Calu3 (cell line): ENCODE data around the gene LRP5. TPM values are rescaled to one million over a fixed set of nuclear protein-coding genes. Genes with fewer than 3 reads are reported as not detected.

Experiments
- BruUV-seq: library from RNA; stranded (reverse); fragments of 400-500 nt; replicated peaks from 2 replicates; lab custom pipeline; 2021; lab: Mats Ljungman, UMichigan
- CTCF ChIA-PET: fragments of 300-600 bp; sonication (Branson Sonifier 250); formaldehyde crosslinking; loops from one replicate; lab custom pipeline; 2022; ENCODE audit warnings: antibody characterized with exemption; lab: Charles Lee
- DNase-seq: peaks from one replicate; pipeline ENCODE4 v3.0.0; 2022
- H3K27ac Mint-ChIP-seq: one replicate; pipeline ENCODE4 v1.8.0; 2022; ENCODE audit warnings: mixed read lengths; ENCODE audit not compliant: unreplicated experiment
- H3K27me3 Mint-ChIP-seq: one replicate; pipeline ENCODE4 v1.8.0; 2022; ENCODE audit warnings: mixed read lengths; ENCODE audit not compliant: unreplicated experiment
- H3K36me3 Mint-ChIP-seq: one replicate; pipeline ENCODE4 v1.8.0; 2022; ENCODE audit warnings: mild to moderate bottlenecking, moderate library complexity, mixed read lengths; ENCODE audit not compliant: insufficient read depth, unreplicated experiment
- H3K4me1 Mint-ChIP-seq: one replicate; pipeline ENCODE4 v1.8.0; 2022; ENCODE audit warnings: mild to moderate bottlenecking, low read depth, mixed read lengths; ENCODE audit not compliant: unreplicated experiment
- H3K4me3 Mint-ChIP-seq: one replicate; pipeline ENCODE4 v1.8.0; 2022; ENCODE audit warnings: mild to moderate bottlenecking, low read depth, moderate library complexity, mixed read lengths; ENCODE audit not compliant: unreplicated experiment
- H3K9me3 Mint-ChIP-seq: one replicate; pipeline ENCODE4 v1.8.0; 2022; ENCODE audit warnings: low read depth, mixed read lengths; ENCODE audit not compliant: unreplicated experiment
- intact Hi-C: fragments of 100-400 bp; cut with micrococcal nuclease; formaldehyde crosslinking; loops from one replicate; pipeline ENCODE4 v1.10.0; 2022; ENCODE audit not compliant: unreplicated experiment
- total RNA-seq: library from RNA; stranded (reverse); gene quantifications from 2 replicates; pipeline ENCODE4 v1.2.3, GENCODE V29; 2022
- TF ChIP-seq, protein P1 (sequence below): fragments of 200-600 bp; IDR thresholded peaks from one replicate; pipeline ENCODE4 v1.8.0; 2022; ENCODE audit warnings: antibody characterized with exemption; ENCODE audit not compliant: unreplicated experiment

LRP5 gene
- total RNA-seq, 1 experiment from 2014 or later: 82.0 TPM

DNA sequence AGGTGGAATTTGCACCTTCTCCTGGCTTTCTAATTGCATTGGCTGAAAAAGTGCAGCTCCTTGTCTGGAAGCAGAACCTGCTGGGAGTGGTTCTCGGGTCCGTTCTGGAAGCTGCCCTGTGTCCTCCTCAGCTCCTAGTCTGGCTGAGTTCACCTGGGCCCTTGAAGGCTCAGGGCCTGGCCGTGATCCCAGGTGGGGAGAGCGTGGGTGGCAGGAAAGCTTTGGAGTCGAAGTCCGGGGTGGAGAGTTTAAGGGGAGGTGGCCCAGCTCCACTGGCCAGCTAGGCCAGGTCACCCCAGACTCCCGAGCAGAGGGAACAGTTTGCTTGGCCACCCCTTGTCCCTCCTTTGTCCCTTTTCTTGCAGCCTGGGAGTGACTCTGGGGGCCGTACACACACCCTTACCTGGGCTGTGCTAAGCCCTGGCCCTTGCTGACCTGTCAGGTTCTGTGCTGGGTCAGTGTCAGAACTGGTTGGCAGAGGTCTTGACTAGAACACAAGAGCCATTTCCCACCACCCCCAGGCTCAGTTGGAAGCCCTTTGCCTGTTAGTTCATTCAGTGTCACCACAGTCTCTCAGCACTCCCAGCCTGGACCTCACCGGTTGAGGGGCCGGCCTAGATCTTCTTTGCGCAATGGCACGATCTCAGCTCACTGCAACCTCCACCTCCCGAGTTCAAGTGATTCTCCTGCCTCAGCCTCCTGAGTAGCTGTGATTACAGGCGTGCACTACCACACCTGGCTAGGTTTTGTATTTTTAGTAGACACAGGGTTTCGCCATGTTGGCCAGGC is 37.3 kb downstream of the LRP5 start:
- no peaks in the 10 kb centered on the region for H3K27me3 Mint-ChIP-seq
- H3K4me3 Mint-ChIP-seq: no peak overlapping the region
- TF ChIP-seq, protein P1, sequence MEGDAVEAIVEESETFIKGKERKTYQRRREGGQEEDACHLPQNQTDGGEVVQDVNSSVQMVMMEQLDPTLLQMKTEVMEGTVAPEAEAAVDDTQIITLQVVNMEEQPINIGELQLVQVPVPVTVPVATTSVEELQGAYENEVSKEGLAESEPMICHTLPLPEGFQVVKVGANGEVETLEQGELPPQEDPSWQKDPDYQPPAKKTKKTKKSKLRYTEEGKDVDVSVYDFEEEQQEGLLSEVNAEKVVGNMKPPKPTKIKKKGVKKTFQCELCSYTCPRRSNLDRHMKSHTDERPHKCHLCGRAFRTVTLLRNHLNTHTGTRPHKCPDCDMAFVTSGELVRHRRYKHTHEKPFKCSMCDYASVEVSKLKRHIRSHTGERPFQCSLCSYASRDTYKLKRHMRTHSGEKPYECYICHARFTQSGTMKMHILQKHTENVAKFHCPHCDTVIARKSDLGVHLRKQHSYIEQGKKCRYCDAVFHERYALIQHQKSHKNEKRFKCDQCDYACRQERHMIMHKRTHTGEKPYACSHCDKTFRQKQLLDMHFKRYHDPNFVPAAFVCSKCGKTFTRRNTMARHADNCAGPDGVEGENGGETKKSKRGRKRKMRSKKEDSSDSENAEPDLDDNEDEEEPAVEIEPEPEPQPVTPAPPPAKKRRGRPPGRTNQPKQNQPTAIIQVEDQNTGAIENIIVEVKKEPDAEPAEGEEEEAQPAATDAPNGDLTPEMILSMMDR: no peak
- intact Hi-C loops: no loop called here
- DNase-seq: no peak
- CTCF ChIA-PET: no interaction called here
- H3K9me3 Mint-ChIP-seq: no peaks in the 10 kb centered on the region
- H3K4me1 Mint-ChIP-seq: peaks cover 34% of the 10 kb centered on the region
- H3K27ac Mint-ChIP-seq: no peak overlapping the region
- H3K36me3 Mint-ChIP-seq: peaks cover 18% of the 10 kb centered on the region
- BruUV-seq: no TSS peak

DNA sequence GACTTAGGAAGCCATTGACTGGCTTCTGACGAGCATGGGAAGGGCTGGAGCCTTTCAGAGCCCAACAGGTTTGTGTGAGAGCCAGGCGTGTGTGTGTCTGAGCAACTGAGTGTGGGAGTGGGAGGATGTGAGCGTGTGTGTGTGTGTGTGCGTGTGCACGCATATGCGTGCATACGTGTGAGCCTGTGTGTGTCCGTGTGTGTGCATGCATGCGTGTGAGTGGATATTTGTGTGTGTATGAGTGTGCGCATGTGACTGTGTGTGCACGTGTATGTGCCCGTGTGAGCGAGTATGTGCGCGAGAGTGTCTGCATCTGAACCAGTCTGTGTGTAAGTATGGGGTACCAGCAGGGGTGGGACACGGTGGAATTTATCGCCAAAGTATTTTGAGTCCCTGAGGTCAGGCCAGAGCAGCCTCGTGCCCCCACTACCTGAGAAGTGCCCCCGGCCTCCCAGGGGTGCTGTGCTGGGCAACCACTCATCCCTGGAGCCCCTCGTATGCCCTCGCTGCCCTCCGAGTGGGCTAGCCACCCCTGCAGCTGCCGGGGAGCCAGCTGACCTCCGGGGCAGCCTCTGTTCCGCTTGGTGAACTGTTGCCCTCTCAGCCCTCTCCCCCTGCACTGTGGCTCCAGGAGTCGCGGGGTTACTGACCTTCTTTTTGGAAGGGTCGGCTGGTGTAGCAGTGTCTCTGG is 38.5 kb downstream of the LRP5 start:
- no peaks in the 10 kb centered on the region for H3K9me3 Mint-ChIP-seq
- no peak overlapping the region for H3K4me3 Mint-ChIP-seq
- DNase-seq: no peak
- TF ChIP-seq, protein P1: no peak
- CTCF ChIA-PET: interaction anchor here (1.2 kb wide), 1 partner anchor 698 kb away, joined by 3 read pairs; the partner anchor contains the start of gene TPCN2
- H3K27ac Mint-ChIP-seq: no peak overlapping the region
- peaks cover 22% of the 10 kb centered on the region for H3K36me3 Mint-ChIP-seq
- BruUV-seq: no TSS peak
- H3K27me3 Mint-ChIP-seq: no peaks in the 10 kb centered on the region
- peaks cover 34% of the 10 kb centered on the region for H3K4me1 Mint-ChIP-seq
- intact Hi-C loops: no loop called here

DNA sequence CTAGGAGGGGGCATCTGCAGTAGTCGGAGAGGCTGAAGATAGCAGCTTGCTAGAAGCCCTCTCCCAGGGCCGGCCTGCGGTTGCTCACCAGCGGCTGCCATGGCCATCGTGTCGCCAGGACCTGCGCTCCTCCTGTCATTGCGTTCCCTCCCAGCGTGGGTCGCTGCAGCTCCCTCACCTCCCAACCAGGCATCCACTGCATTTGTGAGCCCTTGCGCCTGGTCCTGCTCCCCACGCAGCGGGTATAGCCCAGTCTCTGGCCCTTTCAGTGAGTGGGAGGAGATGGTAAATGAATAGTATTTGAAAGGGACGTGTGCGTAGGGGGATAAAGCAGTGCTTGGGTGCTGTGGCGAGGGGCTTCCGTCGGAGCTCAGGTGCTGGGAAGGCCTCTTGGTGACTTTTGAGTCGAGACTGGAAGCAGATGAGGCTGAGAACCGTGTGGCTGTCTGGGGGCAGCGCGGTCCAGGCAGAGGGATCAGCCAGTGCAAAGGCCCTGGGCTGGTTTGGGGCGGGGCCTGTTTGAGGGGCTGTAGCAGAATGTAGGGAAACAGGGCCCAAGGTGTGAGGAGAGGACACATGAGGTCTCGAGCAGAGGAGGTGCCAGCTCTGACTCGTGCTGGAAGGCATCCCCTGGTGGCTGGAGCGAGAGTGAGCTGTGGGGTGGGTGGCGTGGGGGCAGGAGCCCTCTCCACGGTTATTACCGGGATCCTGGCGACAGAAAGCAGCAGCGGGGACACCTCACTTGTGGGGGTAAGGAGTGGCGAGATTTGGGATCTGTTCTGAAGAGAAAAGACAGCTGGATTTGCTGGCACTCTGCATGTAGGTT is 39.3 kb downstream of the LRP5 start:
- DNase-seq: no peak
- Mint-ChIP-seq H3K27me3 (no peaks in the 10 kb centered on the region), H3K36me3 (peaks cover 25% of the 10 kb centered on the region), H3K27ac (no peak overlapping the region), H3K4me1 (peaks cover 34% of the 10 kb centered on the region), H3K4me3 (no peak overlapping the region), H3K9me3 (no peaks in the 10 kb centered on the region)
- CTCF ChIA-PET: interaction anchor here (0.6 to 1.2 kb wide), 2 partner anchors 205 to 697 kb away, joined by 3 to 4 read pairs; partner anchors contain the start of gene TPCN2
- TF ChIP-seq, protein P1: no peak
- BruUV-seq: no TSS peak
- intact Hi-C loops: no loop called here

DNA sequence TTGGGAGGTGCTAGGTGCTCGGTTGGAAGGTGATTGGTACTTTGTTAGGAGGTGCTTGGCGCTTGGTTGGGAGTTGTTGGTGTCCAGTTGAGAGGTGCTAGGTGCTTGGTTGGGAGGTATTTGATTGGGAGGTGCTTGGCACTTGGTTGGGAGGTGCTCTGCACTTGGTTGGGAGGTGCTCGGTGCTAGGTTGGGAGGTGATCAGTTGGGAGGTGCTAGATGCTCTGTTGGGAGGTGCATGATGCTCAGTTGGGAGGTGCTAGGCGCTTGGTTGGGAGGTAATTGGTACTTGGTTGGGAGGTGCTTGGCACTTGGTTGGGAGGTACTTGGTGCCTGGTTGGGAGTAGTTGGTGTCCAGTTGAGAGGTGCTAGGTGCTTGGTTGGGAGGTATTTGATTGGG is 40.2 kb downstream of the LRP5 start:
- intact Hi-C loops: no loop called here
- Mint-ChIP-seq H3K27me3 (no peaks in the 10 kb centered on the region), H3K4me1 (peaks cover 34% of the 10 kb centered on the region), H3K27ac (no peak overlapping the region), H3K36me3 (peaks cover 27% of the 10 kb centered on the region), H3K9me3 (no peaks in the 10 kb centered on the region), H3K4me3 (no peak overlapping the region)
- CTCF ChIA-PET: no interaction called here
- TF ChIP-seq, protein P1: no peak
- DNase-seq: no peak
- no TSS peak for BruUV-seq
